ENCODE data around the gene FCHSD2.
"Not testable (repeated sequence)": the region's sequence is repeated elsewhere in the genome, so short reads cannot be mapped to it uniquely, and the experiment has no call there.

Gene FCHSD2

GRCh38 chr11:72813740-72814285 is 328.3 kb downstream of the FCHSD2 start:
- DNase-seq, result no peak

- peak; percentile 57 for DNase-seq
Measured at GRCh38 chr11:72812967-72813739, 329.0 kb downstream of the FCHSD2 start.

- no peak for DNase-seq
Measured at GRCh38 chr11:72812604-72812966, 329.5 kb downstream of the FCHSD2 start.

- not testable (repeated sequence) for DNase-seq
Measured at GRCh38 chr11:72811686-72812085, 330.4 kb downstream of the FCHSD2 start.

- no peak for DNase-seq
Measured at GRCh38 chr11:72808331-72808798, 333.8 kb downstream of the FCHSD2 start.

GRCh38 chr11:72807792-72808191 is 334.3 kb downstream of the FCHSD2 start:
- no peak for DNase-seq

- no peak for DNase-seq
Measured at GRCh38 chr11:72807021-72807693, 335.0 kb downstream of the FCHSD2 start.

- not testable (repeated sequence) for DNase-seq
Measured at GRCh38 chr11:72806378-72806777, 335.7 kb downstream of the FCHSD2 start.

GRCh38 chr11:72805216-72805615 is 336.9 kb downstream of the FCHSD2 start:
- DNase-seq, result no peak

- no peak for DNase-seq
Measured at GRCh38 chr11:72802822-72803221, 339.3 kb downstream of the FCHSD2 start.

GRCh38 chr11:72799441-72799840 is 342.7 kb downstream of the FCHSD2 start:
- DNase-seq, result no peak

GRCh38 chr11:72798361-72798760 is 343.8 kb downstream of the FCHSD2 start:
- DNase-seq, result no peak

GRCh38 chr11:72793425-72794367 is 348.4 kb downstream of the FCHSD2 start, which contains the start of gene STARD10:
STARD10 (minus strand) TSS chr11:72794047; CDS start chr11:72781181, 12,866 bp downstream.
- peak; percentile 95 for DNase-seq

GRCh38 chr11:72793076-72793424 is 349.1 kb downstream of the FCHSD2 start:
- DNase-seq, result no peak

- no peak for DNase-seq
Measured at GRCh38 chr11:72792437-72793021, 349.6 kb downstream of the FCHSD2 start.

- not testable (repeated sequence) for DNase-seq
Measured at GRCh38 chr11:72791228-72791627, 350.9 kb downstream of the FCHSD2 start.

GRCh38 chr11:72789493-72790131 is 352.5 kb downstream of the FCHSD2 start:
- no peak for DNase-seq

GRCh38 chr11:72788241-72788640 is 353.9 kb downstream of the FCHSD2 start:
- DNase-seq, result no peak

GRCh38 chr11:72787216-72788104 is 354.7 kb downstream of the FCHSD2 start:
- DNase-seq, result no peak

Data from central memory CD4-positive, alpha-beta T cell (primary cell).